GM21526 (cell line): ENCODE measurements around the gene CNKSR2.
"Not testable (repeated sequence)": the region's sequence is repeated elsewhere in the genome, so short reads cannot be mapped to it uniquely, and the experiment has no call there.

Source experiments
- ATAC-seq: cut with Tn5 transposase; IDR thresholded peaks from one replicate; pipeline ENCODE4 v1.9.1; 2021; ENCODE audit warnings: moderate library complexity; ENCODE audit not compliant: unreplicated experiment, low FRiP score

The CNKSR2 gene

DNA sequence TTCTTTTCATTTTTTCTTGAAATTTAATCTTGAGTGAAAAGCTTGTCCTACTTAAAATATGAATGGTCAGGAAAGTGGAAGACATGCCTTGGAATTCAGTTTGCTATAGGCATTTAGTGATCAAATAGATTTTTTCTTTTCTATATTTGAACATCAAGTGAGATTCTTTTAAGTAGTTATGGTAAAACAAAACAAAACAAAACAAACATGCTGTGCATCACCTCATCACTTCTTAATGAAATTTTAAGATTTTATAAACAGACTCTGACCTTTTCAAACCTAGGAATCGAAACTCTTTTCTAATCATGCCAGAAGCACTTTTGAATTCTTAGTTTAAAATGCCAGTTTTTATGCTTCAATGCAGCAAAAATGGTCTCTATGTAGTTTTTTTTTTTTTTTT lies 62.8 kb downstream of the CNKSR2 start:
- ATAC-seq = no peak

DNA sequence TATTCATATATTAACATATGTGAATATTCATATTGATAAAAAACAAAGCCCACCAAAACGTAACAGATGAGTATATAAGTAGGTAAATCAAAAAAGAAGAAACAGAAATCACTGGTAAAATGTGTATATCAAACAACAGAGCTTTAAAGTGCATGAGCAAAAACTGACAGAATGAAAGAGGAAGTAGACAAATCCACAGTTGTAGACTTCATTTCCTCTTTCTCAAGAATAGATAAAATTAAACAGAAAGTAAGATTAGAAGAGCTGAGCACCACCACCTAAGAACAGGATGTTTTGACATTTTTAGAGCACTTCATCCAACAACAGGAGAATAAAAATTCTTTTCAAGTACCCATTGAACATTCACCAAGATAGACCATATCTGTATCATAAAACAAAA lies 64.6 kb downstream of the CNKSR2 start:
- ATAC-seq = peak; percentile 95

- ATAC-seq = no peak
Measured at GRCh38 chrX:21440911-21441310, 66.7 kb downstream of the CNKSR2 start.

DNA sequence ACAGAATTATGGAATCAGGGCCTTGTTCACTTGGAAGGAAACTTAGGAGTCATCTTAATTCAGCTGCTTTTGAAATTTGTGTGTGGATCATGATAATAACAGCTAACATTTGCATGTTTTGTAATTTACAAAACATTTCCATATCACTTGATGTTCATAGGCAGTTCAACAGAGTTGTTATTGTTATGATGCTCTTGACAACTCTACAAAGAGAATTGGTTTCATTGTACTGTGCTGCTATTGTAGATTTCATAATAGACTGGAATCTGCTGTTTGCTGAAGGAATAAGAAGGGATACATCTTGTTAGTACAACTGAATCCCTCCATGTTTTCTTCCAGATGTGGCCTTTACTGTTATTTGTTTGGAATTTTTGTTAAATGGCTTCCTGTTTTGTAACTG lies 83.5 kb downstream of the CNKSR2 start:
- ATAC-seq = no peak

DNA sequence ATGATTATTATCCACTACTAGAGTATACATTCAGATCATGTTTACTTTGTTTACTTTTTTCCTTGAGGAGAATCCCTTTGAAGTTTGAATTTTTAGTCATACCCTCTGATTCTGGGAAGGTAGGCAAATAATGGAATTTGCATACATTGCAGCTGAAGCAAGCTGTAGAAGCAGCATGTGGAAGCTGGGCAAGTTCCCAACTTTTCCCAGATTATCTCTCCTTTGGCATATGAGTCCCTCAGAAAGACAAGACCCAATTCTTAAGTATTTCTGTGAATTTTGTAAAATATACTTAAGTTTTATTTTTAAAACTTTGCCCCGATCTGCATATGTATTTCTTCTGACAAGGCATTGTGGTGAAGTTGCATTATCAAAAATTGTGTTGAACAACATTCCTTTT lies 94.9 kb downstream of the CNKSR2 start:
- ATAC-seq = no peak

DNA sequence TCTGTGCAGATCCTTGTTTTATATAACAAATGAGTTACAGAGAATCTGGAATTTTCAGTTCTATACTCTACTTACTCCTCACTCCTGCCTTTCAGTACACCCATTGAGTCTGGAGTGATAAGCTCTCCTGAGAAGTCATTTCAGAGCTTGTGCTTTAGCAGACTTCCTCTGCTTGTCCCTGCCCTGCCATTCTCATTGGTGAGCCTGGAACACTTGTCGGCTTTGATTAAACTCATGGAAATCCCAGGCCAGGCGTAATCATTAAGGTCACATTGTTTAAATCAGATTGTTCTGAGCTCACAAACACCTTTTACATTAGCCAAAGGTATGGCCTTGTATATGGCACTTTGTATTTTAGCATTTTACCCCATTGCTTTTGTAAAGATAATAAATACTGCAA lies 102.7 kb downstream of the CNKSR2 start:
- no peak for ATAC-seq

- peak; percentile 93 for ATAC-seq
Measured at GRCh38 chrX:21479695-21480270, 105.6 kb downstream of the CNKSR2 start.

DNA sequence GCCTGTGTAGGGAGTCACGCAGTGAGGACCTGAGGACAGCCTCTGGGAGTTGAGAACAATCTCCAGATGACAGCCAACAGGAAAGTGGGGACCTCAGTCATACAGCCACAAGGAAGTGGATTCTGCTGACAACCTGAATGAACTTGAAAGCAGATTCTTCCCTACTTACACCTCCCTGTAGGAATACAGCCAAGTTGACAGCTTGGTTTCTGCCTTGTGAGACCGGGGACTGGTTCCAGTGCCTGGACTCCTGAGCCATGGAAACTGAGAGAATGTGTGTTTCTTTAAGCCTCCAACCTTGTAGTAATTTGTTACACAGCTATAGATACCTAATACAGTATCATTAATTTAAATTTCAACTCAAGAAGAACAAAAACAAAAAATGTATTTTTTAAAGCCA lies 107.5 kb downstream of the CNKSR2 start:
- no peak for ATAC-seq

DNA sequence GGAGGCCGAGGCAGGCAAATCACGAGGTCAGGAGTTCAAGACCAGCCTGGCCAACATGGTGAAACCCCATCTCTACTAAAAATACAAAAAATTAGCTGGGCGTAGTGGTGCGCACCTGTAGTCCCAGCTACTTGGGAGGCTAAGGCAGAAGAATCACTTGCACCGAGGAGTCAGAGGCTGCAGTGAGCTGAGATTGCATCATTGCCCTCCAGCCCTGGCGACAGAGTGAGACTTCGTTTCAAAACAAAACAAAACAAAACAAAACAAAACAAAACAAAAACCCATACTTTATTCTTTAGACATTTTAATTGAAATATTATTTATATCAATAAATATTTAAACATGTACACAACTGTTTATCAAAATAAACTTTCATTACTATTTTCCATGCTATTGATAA lies 109.8 kb downstream of the CNKSR2 start:
- ATAC-seq = not testable (repeated sequence)

DNA sequence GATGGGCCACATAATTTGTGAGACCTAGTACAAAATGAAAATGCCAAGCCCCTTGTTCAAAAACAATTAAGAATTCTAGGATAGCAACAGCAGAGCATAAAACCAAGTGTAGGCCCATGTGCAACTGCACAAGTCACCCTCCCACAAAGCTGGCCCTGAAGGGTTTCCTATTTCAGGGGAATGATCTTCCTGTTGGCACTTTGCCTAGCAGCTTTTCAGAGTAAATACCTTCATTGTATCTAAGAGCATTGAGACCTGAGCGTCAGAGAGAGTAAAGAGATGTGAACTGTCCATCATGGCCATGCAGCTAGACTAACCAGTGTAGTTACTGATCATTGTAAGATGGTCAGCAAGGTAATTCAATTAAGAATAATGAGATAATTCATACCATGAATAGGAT lies 113.6 kb downstream of the CNKSR2 start:
- no peak for ATAC-seq

DNA sequence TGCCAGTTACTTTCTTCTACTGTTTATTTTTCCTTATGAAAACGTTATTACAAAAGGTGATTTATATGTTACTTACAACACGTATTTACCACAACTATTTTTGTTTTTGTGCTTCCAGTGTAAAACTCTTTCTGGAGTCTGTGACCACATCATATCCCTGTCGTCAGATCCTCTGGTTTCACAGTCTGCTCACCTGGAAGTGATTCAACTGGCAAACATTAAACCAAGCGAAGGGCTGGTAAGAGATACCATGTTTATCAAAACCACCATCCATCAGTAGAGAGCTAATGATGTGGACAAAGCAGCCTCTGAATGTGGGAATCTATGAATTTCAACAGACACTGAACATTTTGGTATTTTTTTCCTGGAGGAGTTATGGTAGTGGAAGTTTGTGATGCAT lies 116.1 kb downstream of the CNKSR2 start:
- ATAC-seq = no peak

DNA sequence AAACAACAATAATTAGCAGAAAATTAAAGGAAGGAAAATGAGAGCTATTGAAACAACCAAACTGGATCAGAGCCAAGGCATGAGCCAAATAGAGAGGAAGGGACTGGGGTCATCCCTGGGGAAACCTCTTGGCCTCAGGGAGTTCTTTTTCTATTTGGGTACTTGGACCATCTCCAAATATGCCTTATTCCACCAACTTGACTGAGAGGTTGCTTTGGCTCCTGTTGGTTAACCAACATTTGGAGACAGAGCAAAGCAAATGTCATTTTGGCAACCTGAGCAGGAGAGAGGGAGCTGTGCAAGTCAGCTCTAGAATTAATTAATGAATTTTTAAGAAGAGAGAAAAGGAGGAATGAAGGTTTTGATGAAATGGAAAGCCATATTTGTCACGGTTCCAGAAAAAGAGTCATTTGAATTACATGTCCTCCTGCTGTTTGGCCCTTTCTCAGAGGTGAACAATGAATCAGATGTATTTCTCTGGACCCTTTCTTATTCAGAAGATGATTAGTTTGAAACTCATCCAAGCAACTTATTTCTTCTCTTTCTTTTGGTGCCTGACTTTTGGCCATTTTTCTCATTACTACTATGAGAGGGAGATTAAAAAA lies 119.1 kb downstream of the CNKSR2 start:
- no peak for ATAC-seq

- peak; percentile 94 for ATAC-seq
Measured at GRCh38 chrX:21503593-21503992, 129.4 kb downstream of the CNKSR2 start.

DNA sequence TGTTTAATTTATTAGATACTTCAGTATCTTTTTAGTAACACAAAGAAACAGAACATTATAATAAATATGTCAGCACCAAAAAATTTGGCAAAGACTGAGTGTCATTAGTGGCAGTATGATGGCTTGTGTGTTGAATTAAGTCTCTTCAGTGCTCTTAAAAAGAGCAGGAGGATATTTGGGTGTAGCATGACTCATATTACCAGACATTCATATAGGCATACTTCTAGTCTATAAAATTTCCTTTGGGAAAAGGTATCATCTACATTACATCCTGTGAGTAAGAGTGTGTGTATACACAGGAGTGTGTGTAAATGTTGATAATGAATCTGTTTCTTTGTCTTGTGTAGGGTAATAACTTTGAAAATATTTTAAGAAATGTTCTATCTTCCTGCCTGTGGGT lies 135.7 kb downstream of the CNKSR2 start:
- ATAC-seq = no peak

DNA sequence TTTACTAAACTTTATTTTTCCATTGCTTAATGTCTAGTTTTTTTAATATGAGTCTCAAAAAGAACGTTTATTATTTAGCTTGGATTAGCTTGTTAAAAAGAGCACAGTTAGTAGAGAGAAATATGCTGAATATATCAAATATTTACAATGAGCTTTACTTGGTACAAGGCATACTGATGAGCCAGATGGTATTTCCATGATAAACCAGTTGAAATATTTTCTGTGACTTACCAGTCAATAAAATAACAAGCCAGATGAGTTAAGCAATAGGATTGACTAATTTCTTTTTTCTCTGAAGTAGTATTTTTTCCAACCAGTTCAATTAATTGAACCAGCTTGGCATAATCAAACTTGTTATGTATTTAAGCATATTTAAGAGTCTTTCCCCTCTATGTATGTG lies 149.8 kb downstream of the CNKSR2 start:
- no peak for ATAC-seq

- ATAC-seq = no peak
Measured at GRCh38 chrX:21528076-21528475, 153.9 kb downstream of the CNKSR2 start.

DNA sequence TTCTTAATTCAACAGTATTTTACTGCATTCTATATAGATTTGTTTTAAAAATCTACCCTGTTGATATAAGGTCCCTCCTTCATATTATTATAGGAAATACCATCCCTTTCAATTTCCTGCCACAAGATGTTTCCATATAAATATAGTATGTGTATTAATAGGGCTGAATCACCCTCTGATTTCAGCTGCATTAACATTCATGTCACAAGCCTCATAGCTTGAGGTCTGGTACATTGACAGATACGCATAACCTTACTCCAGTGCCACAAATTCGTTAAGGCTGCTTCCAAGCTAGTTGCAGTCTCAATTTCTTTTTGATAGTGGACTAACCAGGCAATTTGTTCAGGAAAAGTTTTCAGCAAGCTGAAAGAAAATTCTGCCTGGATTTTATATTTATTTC lies 155.6 kb downstream of the CNKSR2 start:
- ATAC-seq = no peak

DNA sequence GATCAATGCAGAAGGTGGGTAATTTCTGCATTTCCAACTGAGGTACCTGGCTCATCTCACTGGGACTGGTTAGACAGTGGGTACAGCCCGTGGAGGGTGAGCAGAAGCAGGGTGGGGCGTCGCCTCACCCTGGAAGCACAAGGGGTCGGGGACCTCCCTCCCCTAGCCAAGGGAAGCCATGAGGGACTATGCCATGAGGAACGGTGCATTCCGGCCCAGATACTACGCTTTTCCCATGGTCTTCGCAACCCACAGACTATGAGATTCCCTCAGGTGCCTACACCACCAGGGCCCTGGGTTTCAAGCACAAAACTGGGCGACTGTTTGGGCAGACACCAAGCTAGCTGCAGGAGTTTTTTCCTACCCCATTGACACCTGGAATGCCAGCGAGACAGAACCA lies 170.4 kb downstream of the CNKSR2 start:
- ATAC-seq = not testable (repeated sequence)

DNA sequence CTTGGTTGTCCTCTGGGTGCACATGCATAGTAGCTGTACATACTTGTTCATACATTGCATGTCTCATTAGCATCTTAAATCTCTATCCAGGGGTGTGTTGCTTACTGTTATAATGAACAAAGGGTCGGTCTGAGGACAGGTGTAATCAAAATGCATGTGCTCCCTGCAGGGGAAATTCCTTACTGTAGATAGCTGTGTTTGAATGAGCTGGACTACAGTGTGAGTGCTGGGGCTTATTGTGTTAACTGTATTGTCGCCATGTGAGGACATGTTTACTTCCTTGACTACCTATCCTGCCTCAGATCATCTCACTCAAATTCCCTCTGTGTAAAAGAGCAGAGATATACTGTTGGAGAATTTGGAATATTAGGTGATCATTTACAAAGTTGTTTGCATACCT lies 185.2 kb downstream of the CNKSR2 start:
- ATAC-seq = no peak

DNA sequence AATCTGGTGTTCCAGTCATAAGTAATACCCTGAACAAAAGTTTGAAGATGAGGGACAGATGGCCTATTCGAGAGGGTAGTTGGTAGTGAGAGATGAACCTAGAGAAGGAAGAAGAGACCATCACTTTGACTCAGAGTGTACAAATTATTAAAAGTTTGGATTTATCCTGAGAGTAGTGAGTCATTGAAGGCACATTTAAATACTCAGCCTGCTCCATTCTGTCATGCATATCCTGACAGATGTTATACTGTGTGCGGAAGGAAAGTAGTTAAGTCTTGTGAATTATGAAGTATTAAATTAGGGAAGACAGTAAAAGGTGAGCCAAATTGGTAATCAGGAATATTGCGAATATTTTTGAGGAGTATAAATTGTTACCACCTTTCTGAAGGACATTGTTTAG lies 190.8 kb downstream of the CNKSR2 start:
- ATAC-seq = no peak

DNA sequence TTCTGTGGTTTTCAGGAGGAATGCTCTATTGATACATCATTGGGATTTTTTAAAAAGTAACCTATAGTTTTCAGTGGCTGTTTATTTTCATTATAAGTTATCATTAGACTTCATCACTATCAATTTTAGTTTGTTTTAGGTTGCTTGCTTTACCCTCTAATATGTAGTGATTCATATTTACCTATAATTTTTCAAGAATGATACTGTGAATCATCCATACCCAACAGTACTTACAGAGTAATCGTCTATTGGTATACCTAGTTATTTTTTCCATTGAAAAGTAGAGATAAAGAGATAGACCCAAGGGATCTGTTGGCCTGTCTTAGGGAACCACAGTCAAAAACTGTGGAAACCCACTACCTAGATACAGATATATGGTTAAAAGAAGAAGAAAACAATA lies 200.6 kb downstream of the CNKSR2 start:
- no peak for ATAC-seq

DNA sequence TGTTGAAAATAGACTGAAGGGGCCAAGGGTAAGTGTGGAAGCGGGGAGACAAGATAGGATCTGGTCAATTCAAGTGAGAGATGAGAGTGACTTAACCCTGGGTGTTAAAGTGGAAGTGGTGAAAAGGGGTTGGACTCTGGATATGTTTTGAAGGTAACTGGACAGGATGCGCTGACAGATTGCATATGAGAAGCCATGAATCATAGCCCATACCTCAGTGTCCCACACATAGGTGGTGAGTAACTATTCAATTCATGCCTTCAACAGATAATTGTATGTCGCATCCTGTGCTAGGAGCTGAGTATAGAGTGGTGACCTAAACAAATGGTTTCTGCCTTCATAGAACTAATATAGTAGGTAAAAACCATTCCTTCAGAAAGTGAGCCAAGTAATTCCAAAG lies 207.3 kb downstream of the CNKSR2 start:
- no peak for ATAC-seq

DNA sequence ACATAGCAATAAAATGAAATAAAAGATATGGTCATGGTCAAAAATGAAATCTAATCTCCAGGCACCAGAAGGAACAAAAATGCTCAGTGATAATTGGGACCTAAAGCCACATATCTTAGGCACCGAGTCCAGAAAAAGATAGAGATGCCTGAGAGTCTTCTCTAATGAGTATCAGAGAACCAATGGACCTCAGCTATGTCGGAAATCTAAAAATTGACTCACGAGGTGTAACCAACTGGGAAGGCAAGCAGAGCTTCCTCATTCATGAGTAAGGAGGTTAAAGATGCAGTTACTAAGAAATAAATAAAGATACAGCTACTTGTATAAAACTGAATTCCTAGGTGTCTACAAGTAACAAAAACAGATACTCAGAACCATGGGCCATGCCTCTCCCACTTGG lies 211.8 kb downstream of the CNKSR2 start:
- ATAC-seq = no peak
